ENCODE measurements around the gene NRROS. TPM values are rescaled to one million over a fixed set of nuclear protein-coding genes. Genes with fewer than 3 reads are reported as not detected.

The NRROS gene
- total RNA-seq, 4 donors from 2014 or later, result 0.18 to 4.8 (median 0.70) TPM; not detected in 1

GRCh38 chr3:196654006-196654734 lies 14.7 kb downstream of the NRROS start:
- Histone ChIP-seq H3K27ac (no peak overlapping the region), H3K36me3 (peaks cover 0 to 19% (median 0%) of the 10 kb centered on the region in 3 donors), H3K9me3 (no peaks in the 10 kb centered on the region), H3K4me3 (no peak overlapping the region), H3K27me3 (no peaks in the 10 kb centered on the region), H3K4me1 (peaks cover 8 to 42% (median 18%) of the 10 kb centered on the region in 3 donors)
- no peak for TF ChIP-seq CTCF (IDR thresholded peaks at IDR 0.05)
- TF ChIP-seq POLR2A (IDR thresholded peaks at IDR 0.05), result no peak
- no peak for DNase-seq
- intact Hi-C loops (cut with DNase I), result no loop called here
- WGBS, 2 donors, result 84 to 85% methylated on average over 11 to 12 of the region's 12 CpGs

GRCh38 chr3:196654735-196655090 lies 15.2 kb downstream of the NRROS start:
- intact Hi-C loops (cut with DNase I), result no loop called here
- TF ChIP-seq POLR2A (IDR thresholded peaks at IDR 0.05) (no peak), CTCF (IDR thresholded peaks at IDR 0.05) (no peak)
- DNase-seq, result no peak
- peaks cover 0 to 22% (median 0%) of the 10 kb centered on the region in 3 donors for H3K36me3 ChIP-seq
- peaks cover 8 to 42% (median 18%) of the 10 kb centered on the region in 3 donors for H3K4me1 ChIP-seq
- H3K27ac ChIP-seq, result no peak overlapping the region
- no peaks in the 10 kb centered on the region for H3K9me3 ChIP-seq
- H3K4me3 ChIP-seq, result no peak overlapping the region
- WGBS, 2 donors, result 93% methylated on average over 7 of the region's 7 CpGs; no CpG with 5 or more reads in 1 of the 2 donors
- no peaks in the 10 kb centered on the region for H3K27me3 ChIP-seq

GRCh38 chr3:196655496-196655895 lies 16.0 kb downstream of the NRROS start:
- intact Hi-C loops (cut with DNase I), result no loop called here
- WGBS, 2 donors, result 90 to 92% methylated on average over 10 to 12 of the region's 12 CpGs
- DNase-seq, result no peak
- peaks cover 8 to 43% (median 14%) of the 10 kb centered on the region in 3 donors for H3K4me1 ChIP-seq
- H3K27me3 ChIP-seq, result no peaks in the 10 kb centered on the region
- no peak overlapping the region for H3K4me3 ChIP-seq
- H3K36me3 ChIP-seq, result peaks cover 0 to 30% (median 0%) of the 10 kb centered on the region in 3 donors
- no peak for TF ChIP-seq CTCF (IDR thresholded peaks at IDR 0.05)
- TF ChIP-seq POLR2A (IDR thresholded peaks at IDR 0.05), result no peak
- H3K27ac ChIP-seq, result no peak overlapping the region
- no peaks in the 10 kb centered on the region for H3K9me3 ChIP-seq

GRCh38 chr3:196656213-196656612 lies 16.7 kb downstream of the NRROS start:
- no peak for DNase-seq
- intact Hi-C loops (cut with DNase I), result no loop called here
- no peak for TF ChIP-seq POLR2A (IDR thresholded peaks at IDR 0.05)
- TF ChIP-seq CTCF (IDR thresholded peaks at IDR 0.05), result no peak
- 88 to 91% methylated on average over 5 of the region's 5 CpGs for WGBS, 2 donors
- H3K27me3 ChIP-seq, result no peaks in the 10 kb centered on the region
- peaks cover 6 to 42% (median 13%) of the 10 kb centered on the region in 3 donors for H3K4me1 ChIP-seq
- H3K9me3 ChIP-seq, result no peaks in the 10 kb centered on the region
- H3K27ac ChIP-seq, result no peak overlapping the region
- peaks cover 0 to 37% (median 0%) of the 10 kb centered on the region in 3 donors for H3K36me3 ChIP-seq
- H3K4me3 ChIP-seq, result no peak overlapping the region

- H3K4me1 ChIP-seq, result peaks cover 4 to 14% (median 4%) of the 10 kb centered on the region in 3 donors
- H3K9me3 ChIP-seq, result no peaks in the 10 kb centered on the region
- H3K27ac ChIP-seq, result no peak overlapping the region
- WGBS, 2 donors, result 90% methylated on average over 2 to 14 of the region's 35 CpGs
- H3K4me3 ChIP-seq, result no peak overlapping the region
- peaks cover 0 to 34% (median 0%) of the 10 kb centered on the region in 3 donors for H3K36me3 ChIP-seq
- TF ChIP-seq CTCF (IDR thresholded peaks at IDR 0.05) (no peak), POLR2A (IDR thresholded peaks at IDR 0.05) (no peak)
- H3K27me3 ChIP-seq, result no peaks in the 10 kb centered on the region
- intact Hi-C loops (cut with DNase I), result no loop called here
- no peak for DNase-seq
Measured at GRCh38 chr3:196659901-196660351, 20.4 kb downstream of the NRROS start.

Measured in esophagus squamous epithelium (tissue), 5 donors.